H1 (cell line): ENCODE measurements around the gene ITIH4. TPM values are rescaled to one million over a fixed set of nuclear protein-coding genes. Genes with fewer than 3 reads are reported as not detected.

ENCODE experiments used
- CTCF ChIA-PET: fragments of 300-600 bp; sonication (Branson Sonifier 250); formaldehyde crosslinking; loops from one replicate; lab custom pipeline; 2021; ENCODE audit not compliant: partially characterized antibody; lab: Charles Lee
- POLR2A ChIA-PET: fragments of 300-600 bp; sonication (Branson Sonifier 250); formaldehyde crosslinking; loops from one replicate; lab custom pipeline; 2021; ENCODE audit warnings: inconsistent platforms; ENCODE audit not compliant: partially characterized antibody; lab: Charles Lee
- DNase-seq, 2 experiments: peaks; one replicate each; pipeline versions ENCODE4 v3.0.0 to v3.0.0-alpha.2; 2010 to 2022; ENCODE audit warnings: low spot score in 2 of 2, low read depth in 1 of 2, mixed read lengths in 1 of 2
- FAIRE-seq: peaks from 2 replicates; lab custom pipeline; 2011; peaks lifted over from hg19 to GRCh38; lab: Jason Lieb, UNC
- H2AFZ ChIP-seq: 2 replicates; pipeline ENCODE4 v1.8.1; 2012; ENCODE audit warnings: low read length, inconsistent platforms
- H2AK5ac ChIP-seq: 2 replicates; pipeline ENCODE4 v1.6.1; 2013; ENCODE audit warnings: low read depth, low read length
- H2BK120ac ChIP-seq: replicated peaks from 2 replicates; pipeline ENCODE3; 2013; ENCODE audit warnings: low read depth, low read length, inconsistent platforms
- H2BK12ac ChIP-seq: 2 replicates; pipeline ENCODE4 v1.6.1; 2013; ENCODE audit warnings: low read depth, low read length
- H2BK15ac ChIP-seq: 2 replicates; pipeline ENCODE4 v1.6.1; 2013; ENCODE audit warnings: low read length
- H2BK20ac ChIP-seq: 2 replicates; pipeline ENCODE4 v1.6.1; 2013; ENCODE audit warnings: low read length
- H2BK5ac ChIP-seq: 2 replicates; pipeline ENCODE4 v1.6.1; 2013; ENCODE audit warnings: low read depth, low read length
- H3K14ac ChIP-seq: 2 replicates; pipeline ENCODE4 v1.6.1; 2013; ENCODE audit warnings: inconsistent platforms; ENCODE audit not compliant: insufficient read length
- H3K18ac ChIP-seq: 2 replicates; pipeline ENCODE4 v1.6.1; 2013; ENCODE audit warnings: low read length; ENCODE audit errors: extremely low read depth
- H3K23ac ChIP-seq: 2 replicates; pipeline ENCODE4 v1.6.1; 2013; ENCODE audit warnings: inconsistent platforms; ENCODE audit not compliant: insufficient read length
- H3K23me2 ChIP-seq: 2 replicates; pipeline ENCODE4 v1.6.1; 2013; ENCODE audit warnings: low read depth, low read length
- H3K27ac ChIP-seq: 2 replicates; pipeline ENCODE4 v1.6.1; 2011; ENCODE audit warnings: low read depth, low read length, inconsistent platforms
- H3K27me3 ChIP-seq, 4 experiments: replicated peaks in 1 of 4; 1 replicate in 1 of 4; 2 replicates in 3 of 4; pipeline versions ENCODE4 v1.6.1 to v1.8.1; 2011 to 2013; ENCODE audit warnings: low read length in 3 of 4, mild to moderate bottlenecking in 3 of 4, inconsistent platforms in 2 of 4, mixed read lengths in 2 of 4, moderate library complexity in 1 of 4; ENCODE audit not compliant: control insufficient read depth in 3 of 4, insufficient read depth in 3 of 4; ENCODE audit errors: extremely low read depth in 1 of 4
- H3K36me3 ChIP-seq, 4 experiments: 2 replicates each; pipeline versions ENCODE4 v1.6.1 to v1.8.1; 2011 to 2013; ENCODE audit warnings: mild to moderate bottlenecking in 4 of 4, low read length in 3 of 4, moderate library complexity in 2 of 4, control low read depth in 1 of 4, inconsistent platforms in 1 of 4; ENCODE audit not compliant: insufficient read depth in 4 of 4, control insufficient read depth in 2 of 4
- H3K4ac ChIP-seq: replicated peaks from 2 replicates; pipeline ENCODE3; 2013; ENCODE audit warnings: low read length, low read depth, mixed read lengths, inconsistent platforms; ENCODE audit not compliant: insufficient read length
- H3K4me1 ChIP-seq, 4 experiments: replicated peaks in 1 of 4; 1 replicate in 1 of 4; 2 replicates in 3 of 4; pipeline versions ENCODE4 v1.6.1 to v1.8.1; 2011 to 2013; ENCODE audit warnings: low read length in 3 of 4, inconsistent platforms in 2 of 4, mixed read lengths in 1 of 4; ENCODE audit not compliant: insufficient read depth in 4 of 4, control insufficient read depth in 3 of 4
- H3K4me2 ChIP-seq, 2 experiments: 2 replicates each; pipeline versions ENCODE4 v1.6.1 to v1.8.1; 2011 to 2013; ENCODE audit warnings: low read depth in 2 of 2, low read length in 2 of 2, control low read depth in 1 of 2, inconsistent platforms in 1 of 2, mild to moderate bottlenecking in 1 of 2; ENCODE audit not compliant: insufficient read depth in 1 of 2
- H3K4me3 ChIP-seq, 4 experiments: fragments of 200-600, 300-600 bp in 1 of 4; sonication (generic), shearing (Covaris generic), sonication (Bioruptor Twin) in 1 of 4; 2 replicates each; pipeline versions ENCODE4 v1.5.1 to v1.8.1; 2011 to 2016; ENCODE audit warnings: low read length in 4 of 4, low read depth in 3 of 4, control low read depth in 2 of 4, inconsistent platforms in 2 of 4, mild to moderate bottlenecking in 2 of 4, mixed read lengths in 1 of 4, moderate library complexity in 1 of 4; ENCODE audit not compliant: insufficient read depth in 2 of 4; ENCODE audit errors: extremely low read depth in 1 of 4
- H3K56ac ChIP-seq: replicated peaks from 2 replicates; pipeline ENCODE3; 2013; ENCODE audit warnings: low read depth, mild to moderate bottlenecking, mixed read lengths, low read length, inconsistent platforms; ENCODE audit not compliant: insufficient read length
- H3K79me1 ChIP-seq: 2 replicates; pipeline ENCODE4 v1.6.1; 2013; ENCODE audit warnings: low read depth, low read length, control low read depth
- H3K79me2 ChIP-seq, 2 experiments: 2 replicates each; pipeline versions ENCODE4 v1.6.1 to v1.8.1; 2012 to 2013; ENCODE audit warnings: low read length in 2 of 2, mild to moderate bottlenecking in 2 of 2, inconsistent platforms in 1 of 2; ENCODE audit not compliant: insufficient read depth in 2 of 2, control insufficient read depth in 1 of 2
- H3K9ac ChIP-seq, 4 experiments: replicated peaks in 1 of 4; 1 replicate in 1 of 4; 2 replicates in 3 of 4; pipeline versions ENCODE4 v1.6.1 to v1.8.1; 2011 to 2013; ENCODE audit warnings: low read depth in 3 of 4, low read length in 3 of 4, control low read depth in 2 of 4, mild to moderate bottlenecking in 2 of 4, moderate library complexity in 2 of 4, inconsistent platforms in 1 of 4; ENCODE audit errors: extremely low read depth in 1 of 4
- H3K9me3 ChIP-seq, 2 experiments: 2 replicates each; pipeline versions ENCODE4 v1.6.1 to v1.8.1; 2012 to 2013; ENCODE audit warnings: mild to moderate bottlenecking in 2 of 2, moderate library complexity in 2 of 2, control low read depth in 1 of 2, inconsistent platforms in 1 of 2, low read depth in 1 of 2, low read length in 1 of 2, mixed read lengths in 1 of 2; ENCODE audit not compliant: insufficient read depth in 2 of 2
- H4K20me1 ChIP-seq, 2 experiments: replicated peaks in 1 of 2; 2 replicates each; pipeline versions ENCODE3 to v1.8.1; 2011 to 2013; ENCODE audit warnings: inconsistent platforms in 2 of 2, low read length in 2 of 2, mild to moderate bottlenecking in 1 of 2; ENCODE audit not compliant: insufficient read depth in 2 of 2, control insufficient read depth in 1 of 2
- H4K5ac ChIP-seq: 2 replicates; pipeline ENCODE4 v1.6.1; 2013; ENCODE audit warnings: low read length, low read depth, mixed read lengths, inconsistent platforms; ENCODE audit not compliant: insufficient read length
- H4K8ac ChIP-seq: 2 replicates; pipeline ENCODE4 v1.8.0; 2013; ENCODE audit warnings: mild to moderate bottlenecking, moderate library complexity, low read length, inconsistent platforms; ENCODE audit not compliant: insufficient read depth; ENCODE audit errors: extremely low read depth
- H4K91ac ChIP-seq: replicated peaks from 2 replicates; pipeline ENCODE3; 2013; ENCODE audit warnings: low read length, mixed read lengths, inconsistent platforms; ENCODE audit not compliant: insufficient read length
- CBX8 ChIP-seq: fragments of 300-800, 300-1000 bp; sonication (generic); IDR thresholded peaks from 2 replicates; pipeline ENCODE4 v1.7.1; 2016; ENCODE audit warnings: low read depth, low read length, borderline replicate concordance
- EGR1 ChIP-seq: IDR thresholded peaks from 2 replicates; pipeline ENCODE4 v1.6.1; 2011; ENCODE audit warnings: low read depth, low read length, borderline replicate concordance
- RNF2 ChIP-seq: fragments of 200-900, 300-1000 bp; sonication (generic); IDR thresholded peaks from 2 replicates; pipeline ENCODE4 v1.7.1; 2016; ENCODE audit warnings: borderline replicate concordance, low read depth, mild to moderate bottlenecking, antibody characterized with exemption, low read length; ENCODE audit not compliant: poor library complexity, severe bottlenecking; ENCODE audit errors: missing control alignments
- SIRT6 ChIP-seq: IDR thresholded peaks from one replicate; pipeline ENCODE4 v1.7.1; 2012; ENCODE audit warnings: low read length, inconsistent platforms
- TEAD4 ChIP-seq: IDR thresholded peaks from 2 replicates; pipeline ENCODE4 v1.6.1; 2012; ENCODE audit warnings: low read depth, low read length, inconsistent platforms, mixed read lengths
- ZNF274 ChIP-seq: IDR thresholded peaks from 2 replicates; pipeline ENCODE4 v1.7.0; 2012; ENCODE audit warnings: low read length, borderline replicate concordance; ENCODE audit errors: extremely low read depth
- WGBS, 2 experiments: shearing (Covaris generic) in 1 of 2; methylation state at CpG; one replicate each; pipeline versions ENCODE4 v1.1.6 to v1.1.7; 2013 to 2015; ENCODE audit warnings: low lambda C conversion rate in 2 of 2, mixed read lengths in 2 of 2, inconsistent platforms in 1 of 2, low coverage in 1 of 2, missing lambda C conversion rate in 1 of 2; ENCODE audit not compliant: insufficient replicate concordance in 2 of 2, insufficient coverage in 1 of 2, insufficient read length in 1 of 2; ENCODE audit errors: extremely low coverage in 1 of 2, missing lambda C conversion rate in 1 of 2; 5-methylcytosine and 5-hydroxymethylcytosine counted together
- polyA plus RNA-seq, 7 experiments: library from polyadenylated mRNA; depleted of rRNA in 3 of 7; stranded (reverse) in 5 of 7; unstranded in 2 of 7; fragments of >200 nt in 5 of 7; fragments of 200-250 nt in 2 of 7; gene quantifications; 1 replicate in 5 of 7; 2 replicates in 1 of 7; 4 replicates in 1 of 7; pipeline versions ENCODE4 v1.2.1 to v1.2.3, GENCODE V29; 2011 to 2013; ENCODE audit warnings: missing spikeins in 2 of 7, mixed read lengths in 2 of 7
- total RNA-seq: library from RNA; stranded (reverse); fragmentation: NEBNext Ultra II Directional; extraction: Animal tissue kit (Norgen Biotek cat#: 25700); gene quantifications from 2 replicates; pipeline ENCODE4 v1.2.1, GENCODE V29; 2021

Gene ITIH4
- total and polyA plus RNA-seq, 2 of the 8 experiments (the other 6 are each of a cell fraction or from before 2014, with no cell fraction given): 3.4 to 3.7 TPM

DNA sequence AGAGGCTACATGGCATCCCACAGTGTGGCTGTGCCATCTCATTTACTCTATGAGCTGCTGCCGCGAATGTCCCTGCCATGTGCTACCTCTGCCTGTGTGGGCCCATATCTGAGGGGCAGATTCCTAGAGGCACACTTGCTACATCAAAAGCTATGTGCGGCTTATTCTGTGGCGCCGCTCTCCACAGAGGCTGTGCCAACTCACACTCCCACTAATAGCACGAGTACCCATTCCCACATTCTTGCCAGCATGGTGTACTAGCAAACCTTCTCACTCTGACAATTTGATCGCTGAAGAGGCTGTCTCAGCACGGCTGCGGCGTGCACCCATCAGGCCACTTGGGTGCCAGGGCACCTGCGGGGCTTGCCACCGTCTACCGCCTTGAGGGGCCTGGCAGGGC, 35.5 kb upstream of the ITIH4 start:
- no peak overlapping the region for H2AK5ac ChIP-seq
- H3K27me3 ChIP-seq: no peaks in the 10 kb centered on the region
- H4K91ac ChIP-seq: no peak overlapping the region
- no peak overlapping the region for H4K5ac ChIP-seq
- no peak overlapping the region for H4K8ac ChIP-seq
- H2BK5ac ChIP-seq: no peak overlapping the region
- no peak overlapping the region for H3K18ac ChIP-seq
- 95% methylated on average over 13 of the region's 13 CpGs; no CpG with 5 or more reads in 1 of the 2 experiments for WGBS, 2 experiments
- H3K36me3 ChIP-seq: no peaks in the 10 kb centered on the region
- no peak overlapping the region for H2BK12ac ChIP-seq
- H3K14ac ChIP-seq: no peak overlapping the region
- H3K9me3 ChIP-seq: peaks cover 0 to 2% of the 10 kb centered on the region in 2 experiments; a peak in 3 of 4 replicates
- H3K23me2 ChIP-seq: no peaks in the 10 kb centered on the region
- H3K4me1 ChIP-seq: no peaks in the 10 kb centered on the region
- no peak overlapping the region for H3K4me2 ChIP-seq
- H2BK120ac ChIP-seq: no peak overlapping the region
- H3K79me1 ChIP-seq: peaks cover 3% of the 10 kb centered on the region; the same call in 1 of the 2 replicates
- no peak overlapping the region for H3K9ac ChIP-seq
- H2BK20ac ChIP-seq: no peak overlapping the region
- H3K4ac ChIP-seq: no peak overlapping the region
- H3K56ac ChIP-seq: no peak overlapping the region
- H3K4me3 ChIP-seq: no peak overlapping the region
- H2AFZ ChIP-seq: no peak overlapping the region
- H3K27ac ChIP-seq: no peak overlapping the region
- ChIA-PET POLR2A (no interaction called here), CTCF (interaction anchor here (1.9 kb wide), 2 partner anchors 8 to 66 kb away, joined by 6 read pairs; no protein-coding TSS in a partner anchor)
- no peaks in the 10 kb centered on the region; a peak in 1 of 4 replicates for H3K79me2 ChIP-seq
- no peak for TF ChIP-seq EGR1
- TF ChIP-seq TEAD4: no peak
- TF ChIP-seq ZNF274: no peak
- no peak for TF ChIP-seq RNF2
- TF ChIP-seq SIRT6: no peak
- no peak for TF ChIP-seq CBX8
- FAIRE-seq: no peak
- H4K20me1 ChIP-seq: no peaks in the 10 kb centered on the region
- DNase-seq: no peak
- no peak overlapping the region for H3K23ac ChIP-seq
- no peak overlapping the region for H2BK15ac ChIP-seq
